ENCODE measurements around the gene KRT10.
"Not testable (repeated sequence)": the region's sequence is repeated elsewhere in the genome, so short reads cannot be mapped to it uniquely, and the experiment has no call there.

The KRT10 gene

DNA sequence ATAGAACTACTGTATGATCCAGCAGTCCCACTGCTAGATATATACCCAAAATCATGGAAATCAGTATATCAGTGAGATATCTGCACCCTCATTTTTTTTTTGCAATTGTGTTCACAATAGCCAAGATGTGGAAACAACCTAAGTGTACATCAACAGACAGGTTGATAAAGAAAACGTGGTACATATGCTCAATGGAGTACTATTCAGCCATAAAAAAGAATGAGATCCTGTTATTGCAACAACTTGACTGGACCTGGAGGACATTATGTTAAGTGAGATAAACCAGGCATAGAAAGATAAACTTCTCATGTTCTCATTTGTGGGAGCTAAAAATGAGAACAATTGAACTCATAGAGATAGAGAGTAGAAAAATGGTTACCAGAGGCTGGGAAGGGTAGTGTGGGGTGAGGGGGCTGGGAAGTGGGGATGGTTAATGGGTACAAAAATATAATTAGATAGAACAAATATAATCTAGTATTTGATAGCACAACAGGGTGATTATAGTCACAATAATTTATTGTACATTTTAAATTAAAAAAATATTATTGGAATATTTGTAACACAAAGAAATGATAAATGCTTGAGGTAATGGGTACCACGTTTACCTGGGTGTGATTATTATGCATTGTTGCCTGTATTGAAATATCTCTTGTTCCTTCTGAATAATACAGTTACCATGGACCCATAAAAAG is 7.8 kb upstream of the KRT10 start:
- DNase-seq: no peak

- DNase-seq: no peak
Measured at GRCh38 chr17:40828454-40829044, 6.1 kb upstream of the KRT10 start.

GRCh38 chr17:40827746-40828453 is 5.5 kb upstream of the KRT10 start:
- DNase-seq: no peak

- no peak for DNase-seq
Measured at GRCh38 chr17:40825599-40825998, 3.2 kb upstream of the KRT10 start.

GRCh38 chr17:40824015-40824832 is 1.8 kb upstream of the KRT10 start:
- DNase-seq: no peak

- no peak for DNase-seq
Measured at GRCh38 chr17:40821536-40821935, 878 bp downstream of the KRT10 start.

DNA sequence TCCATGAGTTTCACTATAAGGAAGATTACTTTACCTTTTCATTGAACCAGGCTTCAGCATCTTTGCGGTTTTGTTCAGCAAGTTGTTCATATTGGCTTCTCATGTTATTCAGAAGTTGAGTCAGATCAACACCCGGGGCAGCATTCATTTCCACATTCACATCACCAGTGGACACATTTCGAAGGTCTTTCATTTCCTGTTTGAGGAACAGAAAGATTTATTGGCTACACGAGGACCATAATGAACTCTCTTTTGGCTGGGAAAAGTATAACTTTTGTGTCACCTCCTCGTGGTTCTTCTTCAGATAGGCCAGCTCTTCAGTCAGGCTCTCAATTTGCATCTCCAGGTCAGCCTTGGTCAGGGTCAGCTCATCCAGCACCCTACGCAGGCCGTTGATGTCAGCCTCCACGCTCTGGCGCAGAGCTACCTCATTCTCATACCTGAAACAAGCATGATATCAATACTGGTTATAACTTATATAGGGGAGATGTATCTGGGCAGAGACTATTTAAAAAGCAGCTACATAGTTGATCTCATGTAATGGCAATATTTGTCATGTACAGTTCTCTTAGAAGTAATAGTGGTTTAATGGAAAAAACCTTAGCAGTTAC is 2.1 kb downstream of the KRT10 start:
- no peak for DNase-seq

DNA sequence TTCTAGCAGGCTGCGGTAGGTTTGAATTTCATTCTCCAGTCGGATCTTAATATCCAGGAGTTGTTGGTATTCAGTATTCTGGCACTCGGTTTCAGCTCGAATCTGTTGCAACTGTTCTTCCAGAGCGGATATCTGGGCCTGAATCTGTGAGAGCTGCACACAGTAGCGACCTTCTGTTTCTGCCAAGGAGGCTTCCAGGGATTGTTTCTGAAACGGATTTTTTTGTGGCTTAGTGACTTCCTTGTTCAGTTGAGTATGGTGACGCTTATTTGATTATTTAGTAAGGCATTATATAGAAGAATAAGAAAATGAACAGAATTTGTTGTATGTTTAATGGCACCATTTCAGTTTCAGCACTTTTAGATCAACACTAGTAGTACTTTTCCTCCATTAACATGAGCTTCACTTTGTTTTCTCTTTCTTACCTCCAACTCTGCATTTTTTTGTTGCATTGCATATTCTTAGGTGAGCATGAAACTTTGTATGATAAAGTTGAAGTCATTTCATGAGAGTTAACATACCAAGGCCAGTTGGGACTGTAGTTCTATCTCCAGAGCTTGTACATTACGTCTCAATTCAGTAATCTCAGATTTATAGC is 2.8 kb downstream of the KRT10 start:
- no peak for DNase-seq

DNA sequence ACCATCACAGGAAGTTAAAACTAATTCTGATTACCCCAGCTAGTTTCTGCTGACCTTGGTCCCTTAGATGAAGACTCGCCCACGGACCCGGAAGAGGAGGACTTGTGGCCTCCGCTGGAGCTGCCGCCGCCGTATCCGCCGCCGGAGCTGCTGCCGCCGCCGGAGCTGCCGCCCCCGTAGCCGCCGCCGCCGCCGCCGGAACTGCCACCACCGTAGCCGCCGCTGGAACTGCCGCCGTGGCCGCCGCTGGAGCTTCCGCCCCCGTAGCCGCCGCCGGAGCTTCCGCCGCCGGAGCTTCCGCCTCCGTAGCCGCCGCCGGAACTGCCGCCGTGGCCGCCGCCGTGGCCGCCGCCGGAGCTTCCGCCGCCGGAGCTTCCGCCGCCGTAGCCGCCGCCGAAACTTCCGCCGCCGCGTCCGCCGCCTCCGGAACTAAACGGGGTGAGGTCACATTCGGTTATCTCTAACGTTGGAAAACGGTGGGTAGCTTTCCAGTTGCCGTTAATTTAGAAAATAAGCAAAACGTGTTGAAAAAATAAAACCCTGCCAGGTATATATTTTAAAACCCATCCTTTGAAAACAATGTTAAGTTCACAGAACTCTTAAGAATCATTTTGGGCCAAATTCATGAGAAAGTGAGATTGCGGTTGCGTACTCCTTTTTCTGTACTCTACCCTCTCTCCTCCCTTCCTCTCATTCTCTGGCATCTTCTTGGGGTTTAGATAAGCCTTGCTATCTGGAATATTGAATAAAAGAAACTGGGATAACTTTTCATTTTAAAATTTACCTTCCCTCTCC is 3.5 kb downstream of the KRT10 start:
- peak; percentile 69 for DNase-seq

DNA sequence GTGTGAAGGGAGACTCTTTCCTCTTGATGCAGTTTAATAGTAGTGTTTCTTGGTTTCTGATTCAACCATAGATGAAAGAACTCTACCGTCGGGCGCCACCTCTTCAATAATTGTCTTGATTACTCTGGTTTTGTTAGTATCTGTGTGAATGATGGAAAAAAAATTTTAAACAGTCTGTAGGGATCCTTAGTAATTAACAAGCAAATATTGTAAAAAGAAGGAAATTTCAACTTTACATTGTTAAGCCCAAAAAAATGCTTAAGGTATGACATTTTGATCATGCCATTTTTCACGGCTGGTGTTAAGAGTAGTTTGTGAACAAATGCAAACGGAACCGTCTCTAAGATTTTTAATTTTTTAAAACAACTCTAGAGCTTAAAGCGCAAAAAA is 4.1 kb downstream of the KRT10 start:
- no peak for DNase-seq

DNA sequence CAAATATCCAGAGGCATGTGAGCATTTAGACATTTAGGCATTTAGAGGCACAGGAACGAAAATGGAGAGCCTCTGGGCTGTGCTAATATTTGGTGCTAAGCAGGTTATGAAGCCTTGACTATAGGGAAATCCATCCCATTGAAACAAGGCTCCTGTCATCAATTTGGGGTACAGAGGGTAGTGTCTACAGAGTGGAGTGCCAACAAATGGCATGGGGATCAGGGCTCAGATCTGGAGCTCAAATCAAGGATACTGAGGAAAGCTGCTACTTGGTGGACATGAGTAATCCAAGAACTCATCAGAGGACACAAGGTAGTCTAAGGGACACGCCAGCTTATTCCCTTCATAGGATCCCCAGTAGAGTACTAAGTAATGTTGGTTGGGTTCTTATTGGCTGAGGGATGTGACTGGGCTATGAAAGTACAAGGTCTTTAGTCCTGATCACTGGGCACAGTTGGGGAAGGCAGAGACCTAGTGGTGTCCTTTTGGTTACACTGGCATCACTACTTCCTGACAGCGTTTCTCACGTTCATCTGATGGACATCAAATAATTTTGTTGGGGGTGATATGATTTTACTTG is 5.2 kb downstream of the KRT10 start:
- DNase-seq: no peak

GRCh38 chr17:40816569-40816968 is 5.8 kb downstream of the KRT10 start:
- DNase-seq: no peak

DNA sequence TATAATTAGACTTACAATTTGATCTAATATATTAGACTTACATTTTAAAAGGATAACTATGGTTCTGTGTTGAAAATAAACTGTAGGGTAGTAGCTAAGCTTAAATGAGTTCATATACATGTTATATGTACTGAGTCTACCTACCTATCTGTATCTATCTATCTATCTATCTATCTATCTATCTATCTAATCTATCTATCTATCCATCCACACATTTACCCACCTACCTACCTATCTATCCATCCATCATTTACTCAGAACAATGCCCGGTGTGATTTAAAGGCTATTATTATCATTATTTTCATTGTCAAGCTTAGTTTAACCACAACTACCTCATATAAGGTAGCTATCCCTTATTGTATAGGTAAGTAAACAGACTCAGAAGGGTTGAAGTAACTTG is 7.0 kb downstream of the KRT10 start:
- DNase-seq: no peak

DNA sequence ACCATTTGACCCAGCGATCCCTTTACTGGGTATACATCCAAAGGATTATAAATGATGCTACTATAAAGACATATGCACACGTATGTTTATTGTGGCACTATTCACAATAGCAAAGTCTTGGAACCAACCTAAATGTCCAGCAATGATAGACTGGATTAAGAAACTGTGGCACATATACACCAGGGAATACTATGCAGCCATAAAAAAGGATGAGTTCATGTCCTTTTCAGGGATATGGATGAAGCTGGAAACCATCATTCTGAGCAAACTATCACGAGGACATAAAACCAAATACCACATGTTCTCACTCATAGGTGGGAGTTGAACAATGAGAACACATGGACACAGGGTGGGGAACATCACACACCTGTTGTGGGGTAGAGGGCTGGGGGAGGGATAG is 7.8 kb downstream of the KRT10 start:
- not testable (repeated sequence) for DNase-seq

DNA sequence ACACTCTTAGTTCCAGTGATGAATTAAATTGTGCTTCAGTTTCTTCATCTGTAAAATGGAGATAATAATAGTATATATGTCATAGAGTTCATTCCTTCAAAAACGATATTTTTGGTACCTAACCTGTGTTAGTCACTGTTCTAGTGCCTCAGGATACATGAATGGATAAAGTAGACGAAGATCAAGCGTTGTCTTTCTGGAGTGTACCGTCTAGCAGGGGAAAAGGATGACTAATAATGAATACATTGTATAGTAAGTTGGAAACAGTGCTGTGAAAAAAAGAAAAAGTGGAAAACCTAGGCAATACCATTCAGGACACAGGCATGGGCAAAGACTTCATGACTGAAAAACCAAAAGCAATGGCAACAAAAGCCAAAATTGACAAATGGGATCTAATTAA is 8.6 kb downstream of the KRT10 start:
- no peak for DNase-seq

- DNase-seq: no peak
Measured at GRCh38 chr17:40812639-40813038, 9.8 kb downstream of the KRT10 start.

- DNase-seq: no peak
Measured at GRCh38 chr17:40810494-40810893, 11.9 kb downstream of the KRT10 start.

- no peak for DNase-seq
Measured at GRCh38 chr17:40809721-40810421, 12.5 kb downstream of the KRT10 start.

DNA sequence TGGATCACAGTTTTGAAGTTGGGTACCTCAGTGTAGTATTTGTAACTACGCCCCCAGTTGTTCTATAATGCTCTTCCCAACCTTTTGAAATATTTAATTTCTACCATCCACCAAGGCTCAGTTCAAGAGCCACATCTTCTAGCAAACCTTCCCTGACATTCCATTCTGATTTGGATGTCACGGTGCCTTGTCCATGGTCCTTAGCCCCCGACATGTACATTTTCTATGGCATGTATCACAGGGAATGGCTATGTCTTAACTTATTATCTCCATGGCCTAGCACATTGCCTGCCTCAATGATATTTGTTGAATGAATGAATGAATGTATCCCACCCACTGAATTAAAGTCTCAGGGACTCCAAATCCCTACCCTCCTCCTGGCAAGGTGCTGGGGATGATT is 16.3 kb downstream of the KRT10 start:
- DNase-seq: no peak

DNA sequence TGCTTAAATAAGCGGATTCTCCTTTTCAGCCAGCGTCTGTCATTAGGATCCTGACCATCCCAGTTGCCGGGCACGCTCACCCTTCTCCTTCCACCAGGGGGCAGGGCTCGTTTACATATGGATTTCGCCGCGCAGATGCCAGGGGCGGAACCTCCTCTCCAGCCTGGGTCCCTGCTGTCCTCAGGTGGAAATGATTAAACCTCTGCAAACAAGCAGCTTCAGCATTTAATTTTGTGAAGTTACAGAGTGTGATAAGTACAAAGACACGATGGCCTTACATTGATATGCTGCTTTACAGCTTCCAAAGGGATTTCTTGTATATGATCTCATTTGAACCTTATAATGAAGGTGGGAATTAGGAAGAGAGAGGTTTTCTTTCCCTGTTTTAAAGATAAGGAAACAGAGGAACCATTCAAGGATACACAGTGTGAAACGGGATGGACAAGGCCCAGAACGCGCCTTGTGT is 18.8 kb downstream of the KRT10 start:
- DNase-seq: peak; percentile 71

GRCh38 chr17:40801157-40801556 is 21.3 kb downstream of the KRT10 start:
- no peak for DNase-seq

Measured in NCI-H2107 (cell line).